Tibial nerve (tissue), 4 donors: ENCODE measurements around the gene DUSP21.

Source experiments
- EP300 ChIP-seq, 2 donors: sonication (generic); formaldehyde crosslinking; IDR thresholded peaks; one replicate each; pipeline ENCODE4 v1.6.1; 2017; ENCODE audit warnings: antibody characterized with exemption in 2 of 2, mild to moderate bottlenecking in 1 of 2
- POLR2A ChIP-seq, 2 donors: fragments of 450-650 bp; IDR thresholded peaks; one replicate each; pipeline ENCODE4 v1.6.1; 2017; ENCODE audit warnings: antibody characterized with exemption in 2 of 2, mild to moderate bottlenecking in 2 of 2, moderate library complexity in 2 of 2
- TF ChIP-seq, protein P1 (sequence below), 5 experiments: fragments of 200-600 bp in 3 of 5; fragments of 450-650 bp in 2 of 5; sonication (generic) in 3 of 5; IDR thresholded peaks; one replicate each; pipeline ENCODE4 v1.5.1; 2016 to 2019; ENCODE audit warnings: antibody characterized with exemption in 5 of 5, mild to moderate bottlenecking in 3 of 5, moderate library complexity in 2 of 5

DNA sequence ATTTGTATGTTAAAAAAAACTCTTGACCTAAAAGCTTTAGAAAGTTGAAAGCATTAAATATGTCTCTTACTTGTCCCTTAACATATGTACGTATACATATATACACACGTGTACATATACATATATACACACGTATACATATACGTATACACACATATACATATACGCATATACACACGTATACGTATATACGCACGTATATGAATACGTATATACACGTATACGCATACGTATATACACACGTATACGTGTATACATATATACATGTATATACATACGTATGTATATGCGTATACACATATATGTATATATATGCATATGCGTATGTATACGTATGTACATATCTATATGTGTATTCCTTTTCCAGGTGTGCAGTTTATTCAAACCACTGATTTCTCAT lies 32.9 kb downstream of the DUSP21 start:
- TF ChIP-seq, protein P1, sequence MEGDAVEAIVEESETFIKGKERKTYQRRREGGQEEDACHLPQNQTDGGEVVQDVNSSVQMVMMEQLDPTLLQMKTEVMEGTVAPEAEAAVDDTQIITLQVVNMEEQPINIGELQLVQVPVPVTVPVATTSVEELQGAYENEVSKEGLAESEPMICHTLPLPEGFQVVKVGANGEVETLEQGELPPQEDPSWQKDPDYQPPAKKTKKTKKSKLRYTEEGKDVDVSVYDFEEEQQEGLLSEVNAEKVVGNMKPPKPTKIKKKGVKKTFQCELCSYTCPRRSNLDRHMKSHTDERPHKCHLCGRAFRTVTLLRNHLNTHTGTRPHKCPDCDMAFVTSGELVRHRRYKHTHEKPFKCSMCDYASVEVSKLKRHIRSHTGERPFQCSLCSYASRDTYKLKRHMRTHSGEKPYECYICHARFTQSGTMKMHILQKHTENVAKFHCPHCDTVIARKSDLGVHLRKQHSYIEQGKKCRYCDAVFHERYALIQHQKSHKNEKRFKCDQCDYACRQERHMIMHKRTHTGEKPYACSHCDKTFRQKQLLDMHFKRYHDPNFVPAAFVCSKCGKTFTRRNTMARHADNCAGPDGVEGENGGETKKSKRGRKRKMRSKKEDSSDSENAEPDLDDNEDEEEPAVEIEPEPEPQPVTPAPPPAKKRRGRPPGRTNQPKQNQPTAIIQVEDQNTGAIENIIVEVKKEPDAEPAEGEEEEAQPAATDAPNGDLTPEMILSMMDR (IDR thresholded peaks at IDR 0.05), result no peak
- no peak for TF ChIP-seq POLR2A (IDR thresholded peaks at IDR 0.05)
- TF ChIP-seq EP300 (IDR thresholded peaks at IDR 0.05), result no peak
